Heart left ventricle (tissue), 13 donors: ENCODE data around the gene TRPM8.

Source experiments
- POLR2A ChIP-seq, 2 donors: fragments of 450-650 bp; IDR thresholded peaks; one replicate each; pipeline ENCODE4 v1.6.1; 2017; ENCODE audit warnings: antibody characterized with exemption in 2 of 2, mild to moderate bottlenecking in 2 of 2, moderate library complexity in 2 of 2
- TF ChIP-seq, protein P1 (sequence below), 12 donors: fragments of 200-600 bp; sonication (generic) in 4 of 12; IDR thresholded peaks; one replicate each; pipeline versions ENCODE4 v1.5.0 to v1.8.0; 2018 to 2022; ENCODE audit warnings: antibody characterized with exemption in 12 of 12, mild to moderate bottlenecking in 5 of 12
- donor health status: ischemic (EF 13 %, LVEDD 7.1; RV severe dilation, severe dysfunction).
- donor health status: DM: no; HTN: yes; CAD: no.
- donor health status: DM: no; HTN: no; CAD: no.
- donor health status: ischemic (EF 25% LVEDD 6.9; RV normal size, moderate dysfunction).
- donor health status: ischemic (EF 25% LVEDD 5.7; RV mildly dilated, moderate dysfunction).
- donor health status: ischemic (EF 35%, LVEDD 5.7; RV mildly dilated, moderate dysfunction).
- donor health status: nonischemic (EF 11% LVEDD 7.7; RV severe dilation, severe dysfunction).
- donor health status: DM: yes; HTN: yes; CAD: no.
- donor health status: PGD.
- donor health status: ischemic (EF 29% LVEDD 5.4; RV normal size, mild dysfunction).
- donor health status: nonischemic (EF 23%, LVEDD 6.1; RV moderate dilation, normal function).

GRCh38 chr2:233917116-233917515 is at the start of gene TRPM8:
- TF ChIP-seq, protein P1, sequence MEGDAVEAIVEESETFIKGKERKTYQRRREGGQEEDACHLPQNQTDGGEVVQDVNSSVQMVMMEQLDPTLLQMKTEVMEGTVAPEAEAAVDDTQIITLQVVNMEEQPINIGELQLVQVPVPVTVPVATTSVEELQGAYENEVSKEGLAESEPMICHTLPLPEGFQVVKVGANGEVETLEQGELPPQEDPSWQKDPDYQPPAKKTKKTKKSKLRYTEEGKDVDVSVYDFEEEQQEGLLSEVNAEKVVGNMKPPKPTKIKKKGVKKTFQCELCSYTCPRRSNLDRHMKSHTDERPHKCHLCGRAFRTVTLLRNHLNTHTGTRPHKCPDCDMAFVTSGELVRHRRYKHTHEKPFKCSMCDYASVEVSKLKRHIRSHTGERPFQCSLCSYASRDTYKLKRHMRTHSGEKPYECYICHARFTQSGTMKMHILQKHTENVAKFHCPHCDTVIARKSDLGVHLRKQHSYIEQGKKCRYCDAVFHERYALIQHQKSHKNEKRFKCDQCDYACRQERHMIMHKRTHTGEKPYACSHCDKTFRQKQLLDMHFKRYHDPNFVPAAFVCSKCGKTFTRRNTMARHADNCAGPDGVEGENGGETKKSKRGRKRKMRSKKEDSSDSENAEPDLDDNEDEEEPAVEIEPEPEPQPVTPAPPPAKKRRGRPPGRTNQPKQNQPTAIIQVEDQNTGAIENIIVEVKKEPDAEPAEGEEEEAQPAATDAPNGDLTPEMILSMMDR (IDR thresholded peaks at IDR 0.05): no peak
- TF ChIP-seq POLR2A (IDR thresholded peaks at IDR 0.05): no peak
